Measurements from ENCODE around the gene C21orf58. TPM values are rescaled to one million over a fixed set of nuclear protein-coding genes. Genes with fewer than 3 reads are reported as not detected.

Gene C21orf58
- total RNA-seq, 1 experiment from 2014 or later: 10.8 TPM

GRCh38 chr21:46357684-46358425 is 34.2 kb upstream of the C21orf58 start:
- ATAC-seq (no peak), DNase-seq (ENCODE audit: low read depth, low spot score) (no peak)
- POLR2A ChIA-PET: no interaction called here
- H3K27ac ChIP-seq (ENCODE audit: low read depth, low read length): no peak overlapping the region
- no peaks in the 10 kb centered on the region for H3K9me3 ChIP-seq (ENCODE audit: control insufficient read depth in 1 of 2, insufficient read depth in 1 of 2, low read depth in 1 of 2, low read length in 2 of 2)
- no peaks in the 10 kb centered on the region for H3K4me1 ChIP-seq (ENCODE audit: control insufficient read depth in 1 of 2, insufficient read depth in 2 of 2, low read length in 2 of 2)
- no peaks in the 10 kb centered on the region for H4K20me1 ChIP-seq (ENCODE audit: insufficient read depth)
- H2AFZ ChIP-seq (ENCODE audit: low read depth, low read length, poor library complexity, severe bottlenecking): no peak overlapping the region
- no TSS peak for BruUV-seq (replicated peaks)
- H3K79me2 ChIP-seq (ENCODE audit: insufficient read depth, low read length): no peaks in the 10 kb centered on the region
- TF ChIP-seq ELF1 (IDR thresholded peaks at IDR 0.05; ENCODE audit: borderline replicate concordance, low read depth) (no peak), SP1 (IDR thresholded peaks at IDR 0.05; ENCODE audit: low read depth) (no peak), POLR2A (IDR thresholded peaks at IDR 0.05; ENCODE audit: borderline replicate concordance, extremely low read depth, insufficient read depth, insufficient read length) (no peak), CBX3 (IDR thresholded peaks at IDR 0.05; ENCODE audit: low read depth) (no peak), EZH2phosphoT487 (IDR thresholded peaks at IDR 0.05; ENCODE audit: borderline replicate concordance) (no peak), FOSL1 (IDR thresholded peaks at IDR 0.05; ENCODE audit: low read depth) (no peak), POLR2AphosphoS5 (IDR thresholded peaks at IDR 0.05; ENCODE audit: low read depth, low read length) (no peak), EGR1 (IDR thresholded peaks at IDR 0.05; ENCODE audit: low read depth) (no peak), SRF (IDR thresholded peaks at IDR 0.05; ENCODE audit: low read depth) (no peak), CEBPB (IDR thresholded peaks at IDR 0.05; ENCODE audit: low read depth) (no peak), CTCF (IDR thresholded peaks at IDR 0.05 in 2 of 3, conservative IDR thresholded peaks at IDR 0.05 in 1 of 3; ENCODE audit: borderline replicate concordance in 1 of 3, insufficient read depth in 1 of 3, low read depth in 2 of 3, low read length in 2 of 3) (no peak), EZH2 (IDR thresholded peaks at IDR 0.05) (no peak), ZFX (IDR thresholded peaks at IDR 0.05) (no peak), JUND (IDR thresholded peaks at IDR 0.05) (no peak), RAD21 (IDR thresholded peaks at IDR 0.05; ENCODE audit: low read depth) (no peak)
- TF ChIP-seq, protein P1, sequence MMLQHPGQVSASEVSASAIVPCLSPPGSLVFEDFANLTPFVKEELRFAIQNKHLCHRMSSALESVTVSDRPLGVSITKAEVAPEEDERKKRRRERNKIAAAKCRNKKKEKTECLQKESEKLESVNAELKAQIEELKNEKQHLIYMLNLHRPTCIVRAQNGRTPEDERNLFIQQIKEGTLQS (IDR thresholded peaks at IDR 0.05): no peak
- TF ChIP-seq, protein P2, sequence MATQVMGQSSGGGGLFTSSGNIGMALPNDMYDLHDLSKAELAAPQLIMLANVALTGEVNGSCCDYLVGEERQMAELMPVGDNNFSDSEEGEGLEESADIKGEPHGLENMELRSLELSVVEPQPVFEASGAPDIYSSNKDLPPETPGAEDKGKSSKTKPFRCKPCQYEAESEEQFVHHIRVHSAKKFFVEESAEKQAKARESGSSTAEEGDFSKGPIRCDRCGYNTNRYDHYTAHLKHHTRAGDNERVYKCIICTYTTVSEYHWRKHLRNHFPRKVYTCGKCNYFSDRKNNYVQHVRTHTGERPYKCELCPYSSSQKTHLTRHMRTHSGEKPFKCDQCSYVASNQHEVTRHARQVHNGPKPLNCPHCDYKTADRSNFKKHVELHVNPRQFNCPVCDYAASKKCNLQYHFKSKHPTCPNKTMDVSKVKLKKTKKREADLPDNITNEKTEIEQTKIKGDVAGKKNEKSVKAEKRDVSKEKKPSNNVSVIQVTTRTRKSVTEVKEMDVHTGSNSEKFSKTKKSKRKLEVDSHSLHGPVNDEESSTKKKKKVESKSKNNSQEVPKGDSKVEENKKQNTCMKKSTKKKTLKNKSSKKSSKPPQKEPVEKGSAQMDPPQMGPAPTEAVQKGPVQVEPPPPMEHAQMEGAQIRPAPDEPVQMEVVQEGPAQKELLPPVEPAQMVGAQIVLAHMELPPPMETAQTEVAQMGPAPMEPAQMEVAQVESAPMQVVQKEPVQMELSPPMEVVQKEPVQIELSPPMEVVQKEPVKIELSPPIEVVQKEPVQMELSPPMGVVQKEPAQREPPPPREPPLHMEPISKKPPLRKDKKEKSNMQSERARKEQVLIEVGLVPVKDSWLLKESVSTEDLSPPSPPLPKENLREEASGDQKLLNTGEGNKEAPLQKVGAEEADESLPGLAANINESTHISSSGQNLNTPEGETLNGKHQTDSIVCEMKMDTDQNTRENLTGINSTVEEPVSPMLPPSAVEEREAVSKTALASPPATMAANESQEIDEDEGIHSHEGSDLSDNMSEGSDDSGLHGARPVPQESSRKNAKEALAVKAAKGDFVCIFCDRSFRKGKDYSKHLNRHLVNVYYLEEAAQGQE (IDR thresholded peaks at IDR 0.05; ENCODE audit: low read depth): no peak
- TF ChIP-seq, protein P3, sequence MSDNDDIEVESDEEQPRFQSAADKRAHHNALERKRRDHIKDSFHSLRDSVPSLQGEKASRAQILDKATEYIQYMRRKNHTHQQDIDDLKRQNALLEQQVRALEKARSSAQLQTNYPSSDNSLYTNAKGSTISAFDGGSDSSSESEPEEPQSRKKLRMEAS (IDR thresholded peaks at IDR 0.05): no peak
- TF ChIP-seq, protein P4, sequence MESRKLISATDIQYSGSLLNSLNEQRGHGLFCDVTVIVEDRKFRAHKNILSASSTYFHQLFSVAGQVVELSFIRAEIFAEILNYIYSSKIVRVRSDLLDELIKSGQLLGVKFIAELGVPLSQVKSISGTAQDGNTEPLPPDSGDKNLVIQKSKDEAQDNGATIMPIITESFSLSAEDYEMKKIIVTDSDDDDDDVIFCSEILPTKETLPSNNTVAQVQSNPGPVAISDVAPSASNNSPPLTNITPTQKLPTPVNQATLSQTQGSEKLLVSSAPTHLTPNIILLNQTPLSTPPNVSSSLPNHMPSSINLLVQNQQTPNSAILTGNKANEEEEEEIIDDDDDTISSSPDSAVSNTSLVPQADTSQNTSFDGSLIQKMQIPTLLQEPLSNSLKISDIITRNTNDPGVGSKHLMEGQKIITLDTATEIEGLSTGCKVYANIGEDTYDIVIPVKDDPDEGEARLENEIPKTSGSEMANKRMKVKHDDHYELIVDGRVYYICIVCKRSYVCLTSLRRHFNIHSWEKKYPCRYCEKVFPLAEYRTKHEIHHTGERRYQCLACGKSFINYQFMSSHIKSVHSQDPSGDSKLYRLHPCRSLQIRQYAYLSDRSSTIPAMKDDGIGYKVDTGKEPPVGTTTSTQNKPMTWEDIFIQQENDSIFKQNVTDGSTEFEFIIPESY (IDR thresholded peaks at IDR 0.05; ENCODE audit: extremely low read depth, insufficient replicate concordance, low read length): no peak
- RAD21 ChIA-PET (ENCODE audit: low non-redundant PET in 1 of 2, low total read pairs in 2 of 2, uncharacterized antibody in 2 of 2, unreplicated experiment in 2 of 2): no interaction called here
- intact Hi-C loops (cut with micrococcal nuclease): no loop called here
- no peaks in the 10 kb centered on the region for H3K9me2 ChIP-seq (ENCODE audit: insufficient read depth)
- CTCF ChIA-PET: no interaction called here
- no peaks in the 10 kb centered on the region for H3K27me3 ChIP-seq (ENCODE audit: insufficient read depth, low read length)
- no peak overlapping the region for H3K9ac ChIP-seq (ENCODE audit: low read length)
- H3K36me3 ChIP-seq (ENCODE audit: control insufficient read depth in 1 of 2, insufficient read depth in 2 of 2, low read length in 2 of 2): peaks cover 6 to 24% of the 10 kb centered on the region in 2 experiments
- no peak overlapping the region for H3K4me2 ChIP-seq (ENCODE audit: low read length)
- H3K4me3 ChIP-seq (replicated peaks in 1 of 2; ENCODE audit: low read depth in 1 of 2, low read length in 2 of 2): no peak overlapping the region
